BLaER1 (cell line): Measurements from ENCODE around the gene PCBP2.

Source experiments
- H3K27ac ChIP-seq: shearing (Covaris generic); formaldehyde crosslinking; 2 replicates; pipeline ENCODE4 v1.8.1; 2022
- H3K27me3 ChIP-seq: shearing (Covaris generic); formaldehyde crosslinking; 2 replicates; pipeline ENCODE4 v1.8.1; 2022
- H3K36me3 ChIP-seq: shearing (Covaris generic); formaldehyde crosslinking; 2 replicates; pipeline ENCODE4 v1.8.1; 2022
- H3K4me1 ChIP-seq: shearing (Covaris generic); formaldehyde crosslinking; 2 replicates; pipeline ENCODE4 v1.8.1; 2022
- H3K4me2 ChIP-seq: shearing (Covaris generic); formaldehyde crosslinking; 2 replicates; pipeline ENCODE4 v1.8.1; 2022
- H3K4me3 ChIP-seq: shearing (Covaris generic); formaldehyde crosslinking; 2 replicates; pipeline ENCODE4 v1.8.1; 2022
- H3K9ac ChIP-seq: shearing (Covaris generic); formaldehyde crosslinking; 2 replicates; pipeline ENCODE4 v1.8.1; 2022
- H3K9me3 ChIP-seq: shearing (Covaris generic); formaldehyde crosslinking; 2 replicates; pipeline ENCODE4 v1.8.1; 2022
- H4K20me1 ChIP-seq: shearing (Covaris generic); formaldehyde crosslinking; 2 replicates; pipeline ENCODE4 v1.8.1; 2022
- Cebpa-rat ChIP-seq: shearing (Covaris generic); IDR thresholded peaks from 2 replicates; pipeline ENCODE4 v1.8.1; 2022

Gene PCBP2

GRCh38 chr12:53459097-53459496, 7.2 kb downstream of the PCBP2 start:
- Histone ChIP-seq H3K9me3 (no peaks in the 10 kb centered on the region), H4K20me1 (peaks cover 100% of the 10 kb centered on the region), H3K27ac (no peak overlapping the region), H3K36me3 (peaks cover 100% of the 10 kb centered on the region), H3K4me3 (no peak overlapping the region), H3K9ac (no peak overlapping the region; the same call in 1 of the 2 replicates), H3K4me2 (no peak overlapping the region), H3K4me1 (peaks cover 9% of the 10 kb centered on the region), H3K27me3 (no peaks in the 10 kb centered on the region)
- TF ChIP-seq Cebpa-rat: no peak

DNA sequence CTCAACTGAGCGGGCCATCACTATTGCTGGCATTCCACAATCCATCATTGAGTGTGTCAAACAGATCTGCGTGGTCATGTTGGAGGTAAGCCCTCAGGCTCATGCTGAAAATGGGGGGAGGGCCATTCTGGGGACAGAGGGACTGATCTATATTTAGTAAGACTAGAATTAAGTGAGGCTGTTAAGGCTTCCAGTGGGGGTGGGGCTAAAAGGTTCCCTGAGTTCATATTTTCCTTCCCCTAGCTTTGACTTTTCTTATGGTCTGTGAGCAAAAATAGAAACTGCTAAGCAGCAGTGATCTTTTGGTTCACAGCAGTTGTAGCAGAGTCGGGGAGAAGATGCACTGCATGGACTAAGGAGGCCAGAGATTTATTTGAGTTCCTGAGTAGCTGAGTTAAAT, 9.2 kb downstream of the PCBP2 start:
- TF ChIP-seq Cebpa-rat: no peak
- H3K4me1 ChIP-seq: no peaks in the 10 kb centered on the region
- no peak overlapping the region for H3K4me3 ChIP-seq
- peaks cover 99% of the 10 kb centered on the region for H3K36me3 ChIP-seq
- H3K27me3 ChIP-seq: no peaks in the 10 kb centered on the region
- no peak overlapping the region for H3K27ac ChIP-seq
- peaks cover 100% of the 10 kb centered on the region for H4K20me1 ChIP-seq
- H3K9me3 ChIP-seq: no peaks in the 10 kb centered on the region
- no peak overlapping the region for H3K9ac ChIP-seq
- H3K4me2 ChIP-seq: no peak overlapping the region

GRCh38 chr12:53461591-53461990, 9.7 kb downstream of the PCBP2 start:
- Histone ChIP-seq H3K9ac (no peak overlapping the region), H4K20me1 (peaks cover 100% of the 10 kb centered on the region), H3K27ac (no peak overlapping the region), H3K4me2 (no peak overlapping the region), H3K27me3 (no peaks in the 10 kb centered on the region), H3K9me3 (no peaks in the 10 kb centered on the region), H3K36me3 (peaks cover 99% of the 10 kb centered on the region), H3K4me1 (no peaks in the 10 kb centered on the region), H3K4me3 (no peak overlapping the region)
- no peak for TF ChIP-seq Cebpa-rat

DNA sequence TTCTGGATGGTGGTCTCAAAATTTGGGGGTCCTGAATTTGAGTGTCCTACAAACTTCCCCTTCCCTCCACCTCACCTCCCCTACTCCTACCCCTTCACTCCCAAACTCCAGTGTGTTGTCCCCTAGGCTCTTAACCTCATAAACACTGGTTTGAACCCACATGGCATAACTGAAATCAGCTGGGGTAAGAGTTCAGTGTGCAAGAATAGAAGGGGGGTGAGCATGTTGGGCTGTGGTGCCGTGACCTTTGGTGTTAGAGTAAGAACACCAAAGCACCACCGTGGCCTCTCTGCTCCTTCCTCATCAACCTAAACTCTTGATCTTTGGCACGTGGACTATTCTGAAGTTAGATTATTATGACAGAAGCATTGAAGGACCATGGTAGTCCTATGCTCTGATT, 11.0 kb downstream of the PCBP2 start:
- H3K4me2 ChIP-seq: no peak overlapping the region
- H3K4me1 ChIP-seq: no peaks in the 10 kb centered on the region
- H3K27ac ChIP-seq: no peak overlapping the region
- H3K36me3 ChIP-seq: peaks cover 99% of the 10 kb centered on the region
- no peak overlapping the region for H3K4me3 ChIP-seq
- H3K27me3 ChIP-seq: no peaks in the 10 kb centered on the region
- peaks cover 100% of the 10 kb centered on the region for H4K20me1 ChIP-seq
- H3K9ac ChIP-seq: no peak overlapping the region
- no peak for TF ChIP-seq Cebpa-rat
- H3K9me3 ChIP-seq: no peaks in the 10 kb centered on the region

- H3K4me3 ChIP-seq: no peak overlapping the region
- H3K4me2 ChIP-seq: no peak overlapping the region
- no peaks in the 10 kb centered on the region for H3K4me1 ChIP-seq
- H3K27ac ChIP-seq: no peak overlapping the region
- no peaks in the 10 kb centered on the region for H3K9me3 ChIP-seq
- H3K9ac ChIP-seq: no peak overlapping the region
- H3K36me3 ChIP-seq: peaks cover 99% of the 10 kb centered on the region
- peaks cover 100% of the 10 kb centered on the region for H4K20me1 ChIP-seq
- no peaks in the 10 kb centered on the region for H3K27me3 ChIP-seq
- no peak for TF ChIP-seq Cebpa-rat
Observed at GRCh38 chr12:53463802-53464560, 12.1 kb downstream of the PCBP2 start.

DNA sequence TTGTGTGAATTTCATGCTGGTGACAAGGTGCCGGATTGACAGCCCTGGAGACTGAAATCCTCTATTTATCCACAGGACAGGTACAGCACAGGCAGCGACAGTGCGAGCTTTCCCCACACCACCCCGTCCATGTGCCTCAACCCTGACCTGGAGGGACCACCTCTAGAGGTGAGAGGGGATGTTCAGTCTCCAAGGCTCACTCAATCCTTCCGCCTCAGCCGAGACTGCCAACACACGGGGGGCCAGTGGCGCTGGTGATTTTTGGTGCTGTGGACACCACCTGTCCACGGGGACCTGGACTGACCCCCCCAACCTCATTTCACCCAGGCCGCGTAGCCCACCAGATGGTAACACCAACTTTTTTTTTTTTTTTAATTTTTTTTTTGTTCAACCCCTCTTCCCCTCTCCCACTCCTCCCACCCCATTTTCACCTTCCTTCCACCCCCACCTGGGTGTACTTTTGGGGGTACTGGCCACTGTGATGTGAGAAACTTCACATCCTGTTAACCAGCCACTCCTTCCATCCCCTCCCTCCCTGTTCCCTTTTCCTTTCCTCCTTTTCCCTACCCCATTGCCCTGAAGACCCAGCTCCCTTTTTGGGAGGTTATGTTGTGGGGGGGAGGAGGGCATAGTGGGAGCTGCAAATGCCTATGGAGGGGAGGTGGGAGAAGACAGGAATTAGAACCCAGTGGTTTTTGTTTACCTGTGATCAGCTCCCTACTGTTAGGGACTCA, 12.9 kb downstream of the PCBP2 start:
- no peaks in the 10 kb centered on the region for H3K27me3 ChIP-seq
- no peak overlapping the region for H3K27ac ChIP-seq
- H3K36me3 ChIP-seq: peaks cover 99% of the 10 kb centered on the region
- no peak overlapping the region for H3K4me2 ChIP-seq
- no peak overlapping the region for H3K4me3 ChIP-seq
- H4K20me1 ChIP-seq: peaks cover 100% of the 10 kb centered on the region
- no peak overlapping the region for H3K9ac ChIP-seq
- H3K9me3 ChIP-seq: no peaks in the 10 kb centered on the region
- TF ChIP-seq Cebpa-rat: no peak
- H3K4me1 ChIP-seq: no peaks in the 10 kb centered on the region

- Histone ChIP-seq H3K9me3 (no peaks in the 10 kb centered on the region), H3K27me3 (no peaks in the 10 kb centered on the region), H3K27ac (no peak overlapping the region), H3K4me1 (no peaks in the 10 kb centered on the region), H3K4me3 (no peak overlapping the region), H3K9ac (no peak overlapping the region), H3K4me2 (no peak overlapping the region), H3K36me3 (peaks cover 99% of the 10 kb centered on the region), H4K20me1 (peaks cover 100% of the 10 kb centered on the region)
- no peak for TF ChIP-seq Cebpa-rat
Observed at GRCh38 chr12:53465679-53466078, 13.8 kb downstream of the PCBP2 start.

DNA sequence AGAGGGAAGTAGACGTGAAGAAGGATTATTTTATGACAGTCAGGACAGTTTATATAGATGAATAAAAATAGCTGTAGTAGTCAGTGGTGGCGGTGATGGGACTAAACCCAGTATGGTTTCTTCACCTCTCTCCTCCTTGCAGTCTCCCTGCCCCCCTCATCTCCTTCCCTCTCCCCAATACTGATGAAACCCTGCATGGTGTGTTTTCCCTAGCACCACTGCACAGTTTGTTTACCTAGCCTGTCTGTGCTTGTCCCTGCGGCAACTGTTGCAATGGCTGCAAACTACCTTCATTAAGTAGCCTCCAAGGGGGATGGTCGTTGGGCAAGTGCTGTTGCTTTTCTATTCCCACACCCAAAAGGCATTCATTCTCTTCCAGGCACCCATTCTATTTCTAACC, 14.7 kb downstream of the PCBP2 start:
- no peaks in the 10 kb centered on the region for H3K27me3 ChIP-seq
- H3K27ac ChIP-seq: no peak overlapping the region
- peaks cover 98% of the 10 kb centered on the region for H3K36me3 ChIP-seq
- H3K9me3 ChIP-seq: no peaks in the 10 kb centered on the region
- H3K4me1 ChIP-seq: no peaks in the 10 kb centered on the region
- peaks cover 99% of the 10 kb centered on the region for H4K20me1 ChIP-seq
- no peak overlapping the region for H3K4me3 ChIP-seq
- no peak overlapping the region for H3K9ac ChIP-seq
- H3K4me2 ChIP-seq: no peak overlapping the region
- TF ChIP-seq Cebpa-rat: no peak

- Histone ChIP-seq H4K20me1 (peaks cover 99% of the 10 kb centered on the region), H3K27ac (no peak overlapping the region), H3K4me1 (no peaks in the 10 kb centered on the region), H3K27me3 (no peaks in the 10 kb centered on the region), H3K36me3 (peaks cover 98% of the 10 kb centered on the region), H3K4me2 (no peak overlapping the region), H3K9ac (no peak overlapping the region), H3K9me3 (no peaks in the 10 kb centered on the region), H3K4me3 (no peak overlapping the region)
- no peak for TF ChIP-seq Cebpa-rat
Observed at GRCh38 chr12:53467082-53467481, 15.2 kb downstream of the PCBP2 start.

DNA sequence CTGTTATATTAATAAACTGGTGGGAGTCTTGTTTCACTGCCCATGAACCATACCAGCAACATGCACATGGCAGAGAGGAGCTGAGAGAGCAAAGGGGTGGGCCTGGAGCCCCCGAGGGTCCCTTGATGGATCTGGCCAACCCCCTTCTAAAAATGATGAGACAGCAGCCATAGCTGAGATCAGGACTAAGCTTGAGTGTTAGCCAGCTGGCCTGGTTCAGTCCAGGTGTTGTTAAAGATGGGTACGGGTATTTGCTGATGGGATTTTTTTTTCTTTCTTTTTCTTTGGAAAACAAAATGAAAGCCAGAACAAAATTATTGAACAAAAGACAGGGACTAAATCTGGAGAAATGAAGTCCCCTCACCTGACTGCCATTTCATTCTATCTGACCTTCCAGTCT, 16.0 kb downstream of the PCBP2 start:
- Histone ChIP-seq H3K27ac (no peak overlapping the region), H3K4me1 (no peaks in the 10 kb centered on the region), H3K4me2 (no peak overlapping the region), H4K20me1 (peaks cover 99% of the 10 kb centered on the region), H3K27me3 (no peaks in the 10 kb centered on the region), H3K36me3 (peaks cover 98% of the 10 kb centered on the region), H3K4me3 (no peak overlapping the region), H3K9ac (no peak overlapping the region), H3K9me3 (no peaks in the 10 kb centered on the region)
- TF ChIP-seq Cebpa-rat: no peak
